ENCODE results near the gene ATP6V0E2.
"Not testable (repeated sequence)": the region's sequence is repeated elsewhere in the genome, so short reads cannot be mapped to it uniquely, and the experiment has no call there.

ATP6V0E2 gene

GRCh38 chr7:149873074-149873969 lies at the start of gene ATP6V0E2:
Gene ATP6V0E2 (plus strand): TSS chr7:149873969. CDS start chr7:149874066, 97 bp downstream.
- FAIRE-seq (no peak), DNase-seq (ENCODE audit: insufficient read length, low spot score) (peak; percentile 98)

- no peak for DNase-seq (ENCODE audit: insufficient read length, low spot score)
- no peak for FAIRE-seq
Observed at GRCh38 chr7:149824301-149824741, 49.4 kb upstream of the ATP6V0E2 start.

GRCh38 chr7:149824748-149825566 lies 48.8 kb upstream of the ATP6V0E2 start:
- no peak for DNase-seq (ENCODE audit: insufficient read length, low spot score)

GRCh38 chr7:149825567-149826343 lies 48.0 kb upstream of the ATP6V0E2 start:
- no peak for FAIRE-seq

More at GRCh38 chr7:149824748-149825566, 48.8 kb upstream of the ATP6V0E2 start:
- no peak for FAIRE-seq

GRCh38 chr7:149826344-149827088 lies 47.3 kb upstream of the ATP6V0E2 start:
- no peak for FAIRE-seq
- DNase-seq (ENCODE audit: insufficient read length, low spot score) = no peak

More at GRCh38 chr7:149825567-149826343, 48.0 kb upstream of the ATP6V0E2 start:
- DNase-seq (ENCODE audit: insufficient read length, low spot score) = no peak

GRCh38 chr7:149827089-149827981 lies 46.4 kb upstream of the ATP6V0E2 start:
- FAIRE-seq (no peak), DNase-seq (ENCODE audit: insufficient read length, low spot score) (no peak)

GRCh38 chr7:149828357-149829309 lies 45.1 kb upstream of the ATP6V0E2 start:
- no peak for DNase-seq (ENCODE audit: insufficient read length, low spot score)
- FAIRE-seq = no peak

- DNase-seq (ENCODE audit: insufficient read length, low spot score); FAIRE-seq: not testable (repeated sequence)
Observed at GRCh38 chr7:149830527-149830926, 43.2 kb upstream of the ATP6V0E2 start.

- no peak for FAIRE-seq
Observed at GRCh38 chr7:149830997-149831740, 42.6 kb upstream of the ATP6V0E2 start.

GRCh38 chr7:149831741-149832219 lies 42.0 kb upstream of the ATP6V0E2 start:
- no peak for FAIRE-seq
- DNase-seq (ENCODE audit: insufficient read length, low spot score) = no peak

More at GRCh38 chr7:149830997-149831740, 42.6 kb upstream of the ATP6V0E2 start:
- no peak for DNase-seq (ENCODE audit: insufficient read length, low spot score)

- DNase-seq (ENCODE audit: insufficient read length, low spot score) (no peak), FAIRE-seq (no peak)
Observed at GRCh38 chr7:149832332-149833041, 41.3 kb upstream of the ATP6V0E2 start.

GRCh38 chr7:149833495-149834130 lies 40.2 kb upstream of the ATP6V0E2 start:
- no peak for DNase-seq (ENCODE audit: insufficient read length, low spot score)
- no peak for FAIRE-seq

GRCh38 chr7:149834601-149835000 lies 39.2 kb upstream of the ATP6V0E2 start:
- no peak for FAIRE-seq
- no peak for DNase-seq (ENCODE audit: insufficient read length, low spot score)

GRCh38 chr7:149836434-149836833 lies 37.3 kb upstream of the ATP6V0E2 start:
- DNase-seq (ENCODE audit: insufficient read length, low spot score) (no peak), FAIRE-seq (no peak)

- DNase-seq (ENCODE audit: insufficient read length, low spot score) = no peak
- FAIRE-seq = no peak
Observed at GRCh38 chr7:149837564-149838223, 36.1 kb upstream of the ATP6V0E2 start.

Measured in HTR-8/SVneo (cell line).